CD4-positive, alpha-beta T cell treated with Interleukin-10 for 1 hour (primary cell): ENCODE data around the gene C16orf74.

Experiments used
- DNase-seq: peaks from one replicate; pipeline ENCODE4 v3.0.0-alpha.2; 2020

C16orf74 gene

GRCh38 chr16:85738923-85739715 is 11.8 kb downstream of the C16orf74 start:
- no peak for DNase-seq

DNA sequence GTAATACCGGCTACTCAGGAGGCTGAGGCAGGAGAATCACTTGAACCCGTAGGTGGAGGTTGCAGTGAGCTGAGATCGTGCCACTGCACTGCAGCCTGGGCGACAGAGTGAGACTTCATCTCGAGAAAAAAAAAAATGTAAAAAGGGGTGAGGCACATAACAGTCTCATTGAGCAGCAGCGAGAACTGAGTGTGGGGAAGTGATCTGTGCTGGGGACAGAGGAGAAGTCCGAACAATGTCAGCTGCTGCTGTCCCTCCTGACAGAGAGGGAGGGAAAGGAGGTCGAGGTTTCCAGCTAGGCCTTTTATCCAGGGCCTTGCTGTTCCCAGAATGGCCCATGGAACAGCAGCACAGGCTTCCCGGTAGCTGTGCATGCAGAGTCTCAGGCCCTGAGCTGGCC is 14.0 kb downstream of the C16orf74 start:
- no peak for DNase-seq

DNA sequence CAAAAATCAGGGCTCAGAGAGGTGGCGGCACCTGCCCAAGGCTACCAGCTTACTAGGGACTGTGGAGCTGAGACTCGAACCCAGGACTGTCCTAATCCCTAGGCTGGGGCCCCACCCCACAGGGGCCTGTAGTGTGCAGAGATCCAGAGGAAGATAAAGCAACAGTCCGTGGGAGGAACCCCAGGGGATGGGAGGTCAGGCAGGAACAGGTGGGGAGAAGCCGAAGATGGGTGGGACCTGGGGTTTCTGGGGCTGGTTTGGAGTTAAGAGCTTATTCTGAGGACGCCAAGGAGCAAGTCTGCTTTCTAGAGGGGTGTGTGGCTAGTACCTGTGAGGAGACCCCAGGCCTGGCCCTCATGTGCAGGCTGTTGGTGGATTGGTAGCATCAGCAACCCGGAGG is 14.9 kb downstream of the C16orf74 start:
- no peak for DNase-seq

GRCh38 chr16:85735225-85735635 is 15.7 kb downstream of the C16orf74 start:
- DNase-seq = peak; percentile 52

DNA sequence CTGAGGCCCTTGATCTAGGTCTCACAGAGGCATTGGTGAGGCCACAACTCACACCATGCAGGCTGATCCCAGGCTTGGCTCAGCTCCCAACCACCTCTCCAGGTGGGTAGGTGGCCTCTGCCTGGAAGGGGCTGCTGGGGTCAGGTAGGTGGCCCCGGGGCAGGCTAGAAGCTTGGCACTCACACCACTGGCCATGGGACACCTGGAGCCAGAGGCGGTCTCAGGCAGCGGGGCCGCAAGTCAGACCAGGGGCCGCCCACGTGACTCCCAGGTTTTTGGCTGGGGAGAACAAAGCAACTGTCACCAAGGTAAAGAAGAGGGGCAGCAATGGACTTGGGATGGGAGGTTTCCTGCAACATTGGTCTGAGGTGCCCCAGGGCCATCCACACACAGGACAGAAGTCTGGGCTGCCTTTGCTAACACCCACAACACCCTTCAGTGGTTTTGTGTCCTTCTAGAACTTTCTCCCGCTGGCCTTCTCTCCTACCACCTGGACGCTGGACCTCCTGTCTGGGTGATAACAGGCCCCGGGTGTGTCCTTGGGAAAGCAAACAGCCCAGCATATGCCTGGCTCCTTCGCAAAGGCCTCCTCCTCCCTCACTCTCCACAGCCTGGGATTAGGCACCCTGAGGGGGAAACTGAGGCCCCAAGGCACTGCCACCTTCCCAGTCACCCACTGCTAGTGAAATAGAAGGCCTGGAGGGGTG is 16.4 kb downstream of the C16orf74 start:
- DNase-seq = no peak

DNA sequence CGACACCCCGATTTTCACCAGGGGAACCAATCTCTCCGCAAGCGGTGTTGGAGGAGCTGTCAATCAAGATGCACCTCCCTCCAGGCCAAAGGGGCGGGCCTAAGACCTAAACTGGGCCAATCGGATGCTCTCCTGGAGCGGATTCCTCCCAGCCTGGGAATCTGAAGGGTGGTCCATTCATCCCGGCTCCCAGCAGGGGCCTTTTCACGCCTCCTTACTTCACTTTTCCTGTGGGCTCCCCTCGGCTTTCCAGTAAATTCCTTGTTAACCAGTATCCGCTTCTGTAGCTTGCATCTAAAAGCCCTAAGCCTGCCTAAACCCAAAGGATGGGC is 17.1 kb downstream of the C16orf74 start:
- no peak for DNase-seq

DNA sequence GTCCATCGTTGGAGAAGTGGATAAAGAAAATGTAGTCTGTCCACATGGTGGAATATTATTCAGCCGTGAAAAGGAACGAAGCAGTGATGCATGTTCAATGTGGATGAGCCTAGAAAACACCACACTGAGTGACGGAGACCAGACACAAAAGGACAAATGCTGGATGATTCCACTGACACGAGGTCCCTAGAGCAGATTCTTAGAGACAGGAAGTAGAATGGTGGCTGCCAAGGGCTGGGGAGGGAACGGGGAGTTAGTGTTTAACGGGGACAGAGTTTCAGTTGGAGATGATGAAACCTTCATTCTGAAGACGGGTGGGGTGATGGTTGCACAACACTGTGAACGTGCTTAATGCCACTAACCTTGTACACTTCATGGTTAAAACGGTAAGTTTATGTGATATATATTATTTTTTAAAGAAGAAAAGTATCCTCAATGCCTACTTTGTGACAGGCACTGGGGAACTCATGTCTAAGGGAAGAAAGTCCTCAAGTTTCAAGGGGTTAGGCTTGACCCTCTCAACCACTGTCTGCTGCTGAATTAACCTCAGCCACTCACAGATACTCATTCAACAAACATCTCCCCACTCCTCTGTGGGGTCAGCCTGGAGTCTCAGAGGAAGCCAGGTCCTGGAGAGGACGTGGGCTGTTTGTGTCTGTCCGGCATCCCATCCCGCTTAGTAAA is 17.6 kb downstream of the C16orf74 start:
- no peak for DNase-seq

DNA sequence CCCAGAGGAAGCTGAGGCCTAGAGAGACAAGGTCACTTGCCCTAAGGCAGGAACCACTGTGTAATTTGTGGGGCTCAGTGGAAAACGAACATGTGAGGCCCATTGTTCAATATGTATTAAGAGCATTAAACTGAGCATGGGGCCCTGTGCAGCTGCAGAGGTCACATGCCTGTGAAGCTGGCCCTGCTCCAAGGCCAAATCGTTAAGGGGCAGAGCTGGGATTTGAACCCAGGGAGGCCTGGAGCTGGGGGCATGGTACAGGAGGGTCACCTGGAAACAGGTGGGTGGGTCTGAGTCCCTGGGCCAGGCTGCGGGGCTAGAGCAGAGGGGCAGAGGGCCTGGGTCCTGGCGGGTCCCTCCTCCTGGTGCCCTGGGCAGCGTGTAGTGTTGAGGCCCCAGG is 19.7 kb downstream of the C16orf74 start:
- no peak for DNase-seq

- DNase-seq = no peak
These were observed 20.8 kb downstream of the C16orf74 start for GRCh38 chr16:85730186-85730465.

DNA sequence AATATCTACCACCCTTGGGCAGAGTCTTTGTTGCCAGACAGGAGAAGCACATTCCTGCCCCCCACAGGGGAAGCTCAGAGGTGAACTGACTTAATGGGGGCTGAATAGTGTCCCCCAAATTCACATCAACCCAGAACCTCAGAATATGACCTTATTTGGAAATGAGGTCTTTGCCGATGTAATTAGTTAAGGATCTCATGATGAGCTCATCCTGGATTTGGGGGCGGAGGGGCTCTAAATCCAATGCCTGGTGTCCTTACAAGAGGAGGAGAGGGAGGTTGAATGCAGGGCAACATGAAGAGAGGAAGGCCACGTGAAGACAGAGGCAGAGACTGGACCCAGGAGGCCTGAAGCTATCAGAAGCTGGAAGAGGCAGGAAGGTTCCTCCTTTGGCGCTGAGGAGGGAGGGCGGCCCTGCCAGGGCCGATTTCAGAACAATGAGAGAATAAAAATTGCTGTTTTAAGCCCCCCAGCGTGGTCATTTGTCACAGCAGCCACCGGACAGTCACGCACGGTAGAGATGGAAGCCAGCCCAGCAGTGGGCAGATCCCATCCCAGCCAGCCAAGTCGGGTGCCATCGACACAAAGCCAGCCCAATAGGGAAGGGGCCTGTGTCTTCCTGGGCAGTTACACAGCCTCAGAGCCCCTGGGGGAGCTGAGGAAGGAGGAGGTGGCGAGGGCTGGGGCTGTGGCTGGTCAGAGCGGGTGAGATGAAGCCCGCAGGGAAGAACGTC is 21.3 kb downstream of the C16orf74 start:
- no peak for DNase-seq

GRCh38 chr16:85728879-85729278 is 22.0 kb downstream of the C16orf74 start:
- no peak for DNase-seq

DNA sequence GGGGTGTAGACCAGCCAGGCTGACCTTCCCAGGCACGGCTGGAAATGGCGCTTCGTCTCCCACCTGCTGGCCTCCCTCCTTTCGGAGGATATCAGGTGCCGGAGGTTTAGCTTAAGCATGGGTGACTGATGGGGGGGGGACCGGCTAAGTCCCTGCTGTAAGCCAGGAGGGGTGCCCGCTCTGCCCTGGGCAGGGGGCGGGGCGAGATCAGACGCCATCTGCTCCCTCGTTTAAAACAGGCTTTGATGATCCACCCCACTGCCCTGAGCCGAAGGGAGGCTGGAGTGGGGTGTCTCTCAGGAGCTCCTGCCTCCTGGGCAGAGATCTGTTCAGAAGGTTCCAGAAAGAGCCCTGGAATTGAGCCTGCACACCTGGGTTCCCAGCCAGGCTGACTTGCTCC is 26.0 kb downstream of the C16orf74 start:
- DNase-seq = no peak

- no peak for DNase-seq
These were observed 26.6 kb downstream of the C16orf74 start for GRCh38 chr16:85724126-85724879.

GRCh38 chr16:85722128-85722893 is 28.6 kb downstream of the C16orf74 start:
- DNase-seq = no peak

DNA sequence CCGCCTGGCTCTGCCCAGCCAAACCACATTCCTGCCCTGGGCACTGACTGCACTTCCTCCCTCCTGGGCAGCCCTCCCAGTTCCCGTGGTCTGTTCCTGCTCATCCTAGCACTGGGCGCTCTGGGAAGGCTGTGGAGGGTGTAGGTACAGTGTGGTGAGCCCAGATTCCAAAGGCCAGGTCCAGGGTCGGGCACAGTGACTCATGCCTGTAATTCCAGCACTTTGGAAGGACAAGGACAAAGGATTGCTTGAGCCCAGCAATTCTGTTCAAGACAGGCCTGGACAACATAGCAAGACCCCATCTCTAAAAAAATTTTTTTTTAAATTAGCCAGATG is 30.6 kb downstream of the C16orf74 start:
- DNase-seq = no peak

DNA sequence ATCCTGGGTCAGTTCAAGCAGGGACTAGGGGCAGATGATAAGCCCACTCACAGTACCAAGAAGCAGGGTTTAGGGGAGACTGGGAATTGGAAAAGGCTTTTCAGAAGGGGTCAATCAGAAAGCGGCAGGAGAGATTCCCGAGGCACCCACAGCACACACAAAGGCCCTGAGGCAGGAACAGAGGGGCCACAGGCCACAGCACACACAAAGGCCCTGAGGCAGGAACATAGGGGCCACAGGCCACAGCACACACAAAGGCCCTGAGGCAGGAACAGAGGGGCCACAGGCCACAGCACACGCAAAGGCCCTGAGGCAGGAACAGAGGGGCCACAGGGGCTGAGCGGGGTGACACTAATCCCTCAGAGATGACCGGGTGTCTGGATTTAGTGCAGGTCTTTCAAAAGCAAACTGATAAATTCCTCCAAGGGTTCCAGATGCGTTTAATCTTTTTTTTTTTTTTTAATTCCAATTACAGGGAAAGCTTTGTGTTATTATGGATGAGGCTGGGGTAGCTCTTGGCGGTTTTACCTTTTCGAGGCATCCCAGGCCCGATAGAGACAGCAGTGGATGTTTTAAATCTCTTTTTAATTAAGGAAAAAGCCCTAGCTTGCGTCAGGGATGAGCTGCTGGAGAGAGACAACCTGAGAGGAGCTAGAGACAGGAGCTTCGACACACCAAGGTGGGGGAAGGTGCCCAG is 31.1 kb downstream of the C16orf74 start:
- DNase-seq = no peak

GRCh38 chr16:85718682-85719081 is 32.2 kb downstream of the C16orf74 start:
- DNase-seq = no peak

DNA sequence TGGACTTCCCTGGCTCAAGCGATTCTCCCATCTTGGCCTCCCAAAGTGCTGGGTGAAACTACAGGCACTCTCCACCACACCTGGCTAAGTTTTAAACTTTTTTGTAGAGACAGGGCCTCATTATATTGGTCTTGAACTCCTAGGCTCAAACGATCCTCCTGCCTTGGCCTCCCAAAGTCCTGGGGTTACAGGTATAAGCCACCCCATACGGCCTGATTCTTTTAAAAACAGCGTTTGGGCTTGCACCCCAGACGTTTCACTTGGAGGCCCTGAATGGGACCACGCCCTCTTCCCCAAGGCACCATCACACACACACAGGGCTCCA is 32.8 kb downstream of the C16orf74 start:
- DNase-seq = no peak

DNA sequence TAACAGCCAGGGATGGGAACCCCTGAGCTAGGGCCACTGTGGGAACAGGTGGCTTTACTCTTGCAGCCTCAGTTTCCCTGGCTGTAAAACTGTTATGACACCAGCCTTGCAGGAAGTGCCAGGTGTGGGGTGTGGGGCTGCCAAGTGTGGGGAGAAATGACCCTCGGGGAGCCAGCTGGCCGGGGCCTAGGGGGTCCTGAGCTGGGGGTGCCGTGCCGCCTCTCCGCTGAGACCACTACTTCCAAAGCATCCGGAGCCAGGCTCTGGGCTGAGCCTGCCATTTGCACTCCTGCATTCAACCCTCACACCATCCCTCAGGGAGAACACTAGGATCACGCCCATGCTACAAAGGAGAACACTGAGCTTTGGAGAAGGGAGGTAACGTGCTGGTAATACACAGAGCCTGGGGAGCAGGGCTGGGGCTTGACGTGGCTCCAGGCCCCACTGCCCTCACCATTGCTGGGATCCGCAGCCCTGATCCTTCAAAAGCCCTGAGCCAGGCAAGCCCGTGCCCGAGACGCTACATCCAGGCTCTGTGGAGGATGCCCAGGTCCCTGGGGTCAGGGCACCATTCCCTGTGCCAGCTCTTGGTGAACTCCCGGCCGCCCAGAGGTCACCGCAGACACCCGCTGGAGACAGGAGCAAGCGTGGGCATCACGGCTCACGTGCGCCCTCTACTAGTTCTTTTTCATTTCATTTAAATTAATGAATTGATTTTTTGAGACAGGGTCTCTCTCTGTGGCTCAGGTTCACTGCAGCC is 33.3 kb downstream of the C16orf74 start:
- DNase-seq = peak; percentile 65

DNA sequence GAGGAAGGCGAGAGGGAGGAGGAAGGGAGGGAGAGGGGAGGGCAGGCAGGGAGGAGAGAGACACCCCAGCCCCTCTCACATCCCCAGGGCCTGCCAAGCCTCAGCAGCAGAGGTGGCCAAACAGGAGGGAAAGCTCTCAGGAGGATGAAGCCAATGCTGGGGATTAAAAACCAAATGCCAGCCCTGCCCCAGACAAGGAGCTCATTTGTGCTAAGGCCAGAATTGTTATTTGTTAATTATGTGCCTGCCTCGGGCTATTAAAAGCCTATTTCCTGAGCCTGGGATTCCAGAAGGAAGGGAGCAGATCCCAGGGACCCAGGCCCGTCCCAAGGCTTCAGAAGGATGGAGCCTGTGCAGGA is 34.2 kb downstream of the C16orf74 start:
- no peak for DNase-seq
